8988T (cell line): ENCODE measurements around the gene WWOX.

Experiments used
- DNase-seq: peaks from one replicate; pipeline ENCODE4 v3.0.0; 2011

The WWOX gene

GRCh38 chr16:78706637-78707036 is 607.2 kb downstream of the WWOX start:
- DNase-seq, result no peak

DNA sequence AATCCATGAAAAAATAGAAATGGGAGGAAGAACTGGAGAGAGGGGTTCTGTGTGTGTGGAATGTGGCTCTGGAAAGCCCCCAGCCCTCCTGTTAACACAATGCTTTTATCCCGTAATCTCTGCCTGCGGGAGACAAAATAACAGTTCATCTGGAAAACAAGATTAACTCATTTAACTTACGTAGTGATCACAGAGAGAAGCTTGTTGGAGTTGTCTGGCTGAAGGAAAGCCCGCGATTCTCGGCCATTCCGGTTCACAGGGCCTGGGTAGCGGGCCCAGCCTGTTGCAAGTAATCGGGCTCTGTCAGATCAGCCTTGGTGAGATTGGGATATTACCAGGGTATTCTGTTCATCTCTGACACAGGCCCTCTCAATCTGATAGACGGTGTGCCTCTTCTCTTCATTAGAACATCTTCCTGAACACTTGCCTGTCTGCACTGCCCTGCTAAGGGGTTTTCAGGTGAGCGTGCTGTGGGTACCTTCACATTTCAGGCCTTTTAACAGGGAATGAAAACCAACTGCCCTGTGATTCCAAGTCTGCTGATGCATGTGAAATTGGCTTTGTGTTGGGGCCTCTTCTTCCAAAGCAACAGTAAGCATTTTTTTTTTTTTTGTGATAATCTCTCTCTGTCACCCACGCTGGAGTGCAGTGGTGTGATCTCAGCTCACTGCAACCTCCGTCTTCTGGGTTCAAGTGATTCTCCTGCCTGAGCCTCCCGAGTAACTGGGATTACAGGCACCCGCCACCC is 609.9 kb downstream of the WWOX start:
- no peak for DNase-seq

- DNase-seq, result no peak
Measured at GRCh38 chr16:78715106-78715505, 615.7 kb downstream of the WWOX start.

- DNase-seq, result no peak
Measured at GRCh38 chr16:78715673-78716072, 616.2 kb downstream of the WWOX start.

- DNase-seq, result no peak
Measured at GRCh38 chr16:78718141-78718540, 618.7 kb downstream of the WWOX start.

DNA sequence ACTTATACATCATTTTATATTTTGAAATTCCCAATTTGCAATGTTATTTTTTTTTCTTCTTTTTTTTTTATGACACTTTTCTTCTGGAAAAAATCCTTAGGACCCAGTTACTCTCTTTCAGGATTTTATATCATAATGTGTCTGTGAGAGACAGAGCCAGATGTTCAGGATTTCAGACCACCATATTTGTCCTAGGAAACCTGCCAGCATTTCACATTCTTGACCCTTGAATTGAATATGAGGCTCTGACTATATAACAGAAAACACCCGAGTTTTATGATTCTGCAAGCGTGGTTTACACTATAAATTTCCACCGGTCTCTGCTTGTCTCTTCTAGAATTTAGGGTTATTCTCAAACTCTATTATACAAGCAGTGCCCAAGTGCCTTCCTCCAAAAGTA is 621.0 kb downstream of the WWOX start:
- DNase-seq, result no peak

- no peak for DNase-seq
Measured at GRCh38 chr16:78727536-78727935, 628.1 kb downstream of the WWOX start.

DNA sequence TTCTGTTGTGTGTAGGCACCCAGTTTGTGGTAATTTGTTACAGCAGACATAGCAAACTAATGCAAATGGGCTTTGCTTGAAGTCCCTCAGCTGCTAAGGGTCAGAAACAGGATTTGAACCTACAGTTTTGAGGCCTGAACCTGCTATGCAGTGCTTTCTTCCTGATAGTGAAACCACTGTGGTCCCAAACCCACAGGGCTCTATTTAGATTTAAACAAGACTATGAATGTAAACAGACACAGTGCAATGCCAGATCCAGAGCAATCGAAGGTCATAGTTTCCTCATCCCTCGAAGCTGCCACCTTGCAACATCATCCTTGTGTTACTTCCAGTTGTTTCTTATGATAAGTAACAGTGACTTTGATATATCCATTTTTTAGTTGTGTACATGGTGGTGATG is 630.2 kb downstream of the WWOX start:
- DNase-seq, result no peak

DNA sequence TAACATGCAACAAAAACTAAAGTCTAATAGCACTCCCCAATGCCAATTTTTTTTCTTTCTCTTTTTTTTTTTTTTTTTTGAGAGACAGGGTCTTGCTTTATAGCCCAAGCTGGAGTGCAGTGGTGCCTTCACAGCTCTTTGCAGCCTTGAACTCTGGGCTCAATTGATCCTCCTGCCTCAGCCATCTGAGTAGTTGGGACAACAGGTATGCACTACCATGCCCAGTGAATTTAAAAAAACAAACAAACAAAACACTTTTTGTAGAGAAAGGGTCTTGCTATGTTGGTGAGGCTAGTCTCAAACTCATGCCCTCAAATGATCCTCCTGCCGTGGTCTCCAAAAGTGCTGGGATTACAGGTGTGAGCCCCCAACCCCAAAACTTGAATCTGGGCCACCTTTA is 632.3 kb downstream of the WWOX start:
- no peak for DNase-seq

DNA sequence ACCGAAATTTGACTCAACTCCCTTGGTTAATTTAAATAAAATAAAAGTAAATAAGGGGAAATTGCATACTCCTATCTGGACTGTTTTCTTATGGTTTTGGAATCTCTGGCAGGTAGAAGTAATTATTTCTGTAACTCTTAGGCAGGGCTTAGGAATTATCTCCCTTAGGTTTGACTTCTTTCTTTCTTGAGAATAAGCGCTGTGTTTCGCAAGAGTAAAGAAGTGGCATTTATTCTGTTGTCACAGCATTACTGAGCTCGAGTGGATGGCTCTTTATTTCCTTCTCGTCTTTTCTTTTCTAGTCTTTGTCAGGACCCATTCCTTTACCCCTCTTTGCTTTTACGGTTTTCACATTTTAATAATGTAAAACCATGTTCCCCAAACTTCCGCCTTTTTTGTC is 633.2 kb downstream of the WWOX start:
- DNase-seq, result no peak

- DNase-seq, result no peak
Measured at GRCh38 chr16:78735337-78735736, 635.9 kb downstream of the WWOX start.

- no peak for DNase-seq
Measured at GRCh38 chr16:78737630-78738029, 638.2 kb downstream of the WWOX start.

- DNase-seq, result no peak
Measured at GRCh38 chr16:78738557-78738956, 639.1 kb downstream of the WWOX start.

DNA sequence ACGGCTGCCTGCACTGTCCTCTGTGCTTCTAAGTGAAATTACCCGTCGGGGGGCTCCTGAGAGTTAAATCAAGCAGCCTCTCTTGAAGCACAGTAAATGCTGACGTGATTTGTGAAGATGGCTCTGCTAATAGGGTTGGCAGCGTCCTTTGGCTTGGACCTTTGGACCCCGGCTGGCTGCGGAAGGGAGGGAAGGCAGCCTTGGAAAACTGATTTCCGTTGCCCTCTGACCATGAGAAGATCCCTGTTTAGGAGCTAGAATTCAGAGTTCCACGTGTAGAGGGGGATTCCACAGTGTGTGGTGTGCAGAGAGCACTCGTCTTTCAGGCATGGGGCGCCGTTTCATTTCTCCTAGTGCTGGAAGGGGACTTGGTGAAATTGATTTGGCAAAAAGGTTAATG is 640.8 kb downstream of the WWOX start:
- no peak for DNase-seq

GRCh38 chr16:78742501-78743283 is 643.2 kb downstream of the WWOX start:
- DNase-seq, result no peak

DNA sequence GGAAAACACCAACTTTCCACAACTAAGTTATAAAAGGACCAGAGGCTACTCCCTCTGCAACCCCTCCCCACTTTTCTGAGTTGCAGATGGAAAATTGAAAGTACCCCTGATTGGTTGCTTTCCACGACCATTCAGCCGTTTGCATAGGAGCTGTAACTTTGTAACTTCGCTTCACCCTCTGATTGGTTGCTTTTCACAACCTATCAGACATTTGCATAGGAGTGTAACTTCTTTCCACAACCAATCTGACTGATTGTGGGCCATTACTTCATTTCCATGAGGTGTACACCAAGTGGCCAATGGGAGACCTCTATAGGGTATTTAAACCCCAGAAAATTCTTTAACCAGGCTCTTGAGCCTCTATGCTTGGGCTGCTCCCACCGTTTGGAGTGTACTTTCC is 644.1 kb downstream of the WWOX start:
- no peak for DNase-seq

DNA sequence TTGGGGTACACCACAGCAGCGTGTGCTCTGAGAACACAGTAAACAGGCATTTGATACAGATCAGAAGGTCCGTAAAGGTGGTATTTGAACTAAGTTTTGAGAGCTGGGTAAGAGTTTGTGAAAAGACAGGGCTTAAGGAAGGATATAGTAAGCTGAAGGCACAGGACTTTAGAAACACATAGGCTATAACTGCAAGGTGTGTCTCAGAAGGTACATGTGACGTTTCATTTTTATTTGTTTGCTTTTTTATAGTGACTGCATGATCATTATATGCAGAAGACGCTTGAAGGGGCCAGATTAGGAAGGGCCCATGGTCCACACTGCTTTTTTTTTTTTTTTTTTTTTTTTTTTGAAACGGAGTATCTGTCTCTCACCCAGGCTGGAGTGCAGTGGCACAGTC is 644.6 kb downstream of the WWOX start:
- DNase-seq, result no peak

DNA sequence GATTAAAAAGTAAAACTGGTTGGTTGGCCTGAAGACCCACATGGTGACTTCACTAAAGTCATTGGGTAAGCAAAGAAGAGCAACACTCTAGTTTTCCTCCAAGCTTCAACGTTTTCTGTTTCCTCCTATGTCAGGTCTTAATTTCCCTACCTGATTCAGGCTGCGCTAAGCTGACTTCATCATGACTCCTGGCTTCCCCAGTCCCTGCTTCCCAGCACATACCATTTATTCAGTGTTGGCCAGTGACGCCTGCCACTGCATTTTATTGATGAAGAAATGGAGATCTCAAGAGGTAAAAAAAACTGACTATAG is 645.3 kb downstream of the WWOX start:
- DNase-seq, result no peak

GRCh38 chr16:78745108-78746019 is 645.9 kb downstream of the WWOX start:
- DNase-seq, result no peak

GRCh38 chr16:78746718-78747117 is 647.3 kb downstream of the WWOX start:
- no peak for DNase-seq

- DNase-seq, result no peak
Measured at GRCh38 chr16:78748220-78748929, 648.9 kb downstream of the WWOX start.

DNA sequence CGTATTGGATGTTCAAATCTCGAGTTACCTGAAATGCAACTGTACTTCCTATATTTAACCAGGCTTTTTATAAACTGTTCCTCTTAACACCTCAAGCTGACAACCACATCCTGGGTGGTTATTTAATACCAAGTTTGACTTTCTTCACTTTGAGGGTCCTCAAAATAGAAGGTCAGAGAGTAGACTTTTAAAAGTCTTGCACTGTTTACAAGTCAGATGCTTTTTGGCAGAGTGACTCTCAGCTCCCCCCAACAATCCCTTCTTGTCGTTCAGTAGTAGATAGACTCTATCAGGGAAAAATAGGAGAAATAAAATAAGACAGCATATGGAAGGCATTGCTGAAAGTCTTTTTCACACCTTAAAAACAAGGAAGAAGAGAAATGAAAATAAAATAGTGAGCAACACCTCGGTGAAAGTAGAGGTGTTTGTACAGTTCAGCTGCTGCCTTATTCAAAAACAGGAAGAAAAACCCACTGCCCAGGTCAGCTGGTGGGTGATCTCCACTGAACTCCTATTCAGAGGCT is 650.4 kb downstream of the WWOX start:
- DNase-seq, result no peak

DNA sequence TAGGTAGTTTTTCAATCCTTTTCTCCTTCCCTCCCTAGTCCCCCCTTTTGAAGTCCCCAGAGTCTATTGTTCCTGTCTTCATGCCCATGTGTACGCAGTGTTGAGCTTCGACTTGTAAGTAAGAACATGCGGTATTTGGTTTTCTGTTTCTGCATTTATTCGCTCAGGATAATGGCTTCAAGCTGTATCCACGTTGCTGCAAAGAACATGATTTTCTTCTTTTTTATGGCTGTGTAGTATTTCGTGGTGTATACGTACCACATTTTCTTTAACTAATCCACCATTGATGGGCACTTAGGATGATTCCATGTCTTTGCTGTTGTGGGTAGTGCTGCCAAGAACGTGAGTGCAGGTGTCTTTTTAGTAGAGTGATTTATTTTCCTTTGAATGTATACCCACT is 651.2 kb downstream of the WWOX start:
- DNase-seq, result no peak
